Measurements from ENCODE around the gene TWIST2. TPM values are rescaled to one million over a fixed set of nuclear protein-coding genes. Genes with fewer than 3 reads are reported as not detected.

The TWIST2 gene
- polyA plus RNA-seq, 3 donors, result 0.43 to 0.49 (median 0.43) TPM

DNA sequence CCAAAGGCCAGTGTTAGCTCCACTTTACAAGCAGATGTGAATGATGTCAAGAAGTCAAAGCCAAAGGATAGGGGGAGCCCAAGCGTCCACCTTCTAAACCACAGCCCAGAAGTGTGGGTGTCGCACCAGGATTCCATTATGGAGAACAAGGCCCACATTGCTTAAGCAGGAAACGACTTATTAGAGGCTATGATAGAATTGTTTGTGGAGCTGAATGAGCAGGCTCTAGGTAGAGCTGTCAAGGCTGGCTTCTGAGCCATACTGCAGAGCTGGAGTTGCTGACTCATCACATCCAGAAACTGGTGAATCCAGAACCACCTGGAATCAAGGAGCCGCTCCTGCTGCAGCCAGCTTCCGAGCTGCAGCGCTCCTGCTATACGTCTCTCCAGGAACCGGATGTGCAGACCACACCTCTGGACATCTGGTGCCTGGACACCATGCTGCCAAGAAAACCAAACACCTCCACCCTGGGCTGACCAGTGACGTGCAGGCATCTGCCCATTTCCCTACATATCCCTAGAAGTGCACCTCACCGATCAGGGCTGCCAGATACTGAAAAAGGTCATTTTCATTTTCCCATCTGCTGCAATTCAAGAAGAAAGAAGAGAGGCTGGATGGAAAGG lies 6.2 kb upstream of the TWIST2 start:
- Histone ChIP-seq H3K79me2 (ENCODE audit: insufficient read depth, low read length) (no peaks in the 10 kb centered on the region), H4K20me1 (ENCODE audit: insufficient read depth, low read length) (no peaks in the 10 kb centered on the region), H3K4me2 (replicated peaks; ENCODE audit: extremely low read depth, low read length, poor library complexity, severe bottlenecking) (no peak overlapping the region), H3K9ac (ENCODE audit: insufficient read depth, low read length, poor library complexity, severe bottlenecking) (no peak overlapping the region), H3K4me3 (replicated peaks in 1 of 3; ENCODE audit: low read depth in 2 of 3, low read length in 3 of 3) (no peak overlapping the region), H3K4me1 (ENCODE audit: control insufficient read depth in 1 of 2, insufficient read depth in 2 of 2, low read length in 2 of 2) (peaks cover 0 to 3% of the 10 kb centered on the region in 2 donors), H3K27me3 (ENCODE audit: control insufficient read depth in 2 of 2, insufficient read depth in 2 of 2, low read length in 2 of 2) (peaks cover 29 to 34% of the 10 kb centered on the region in 2 donors), H3K36me3 (replicated peaks in 1 of 2; ENCODE audit: control insufficient read depth in 1 of 2, insufficient read depth in 2 of 2, low read length in 2 of 2) (no peaks in the 10 kb centered on the region), H3K27ac (ENCODE audit: low read depth in 1 of 2, low read length in 2 of 2) (no peak overlapping the region), H3K9me3 (replicated peaks in 1 of 2; ENCODE audit: control insufficient read depth in 1 of 2, insufficient read depth in 1 of 2, low read length in 2 of 2) (peaks cover 0 to 9% of the 10 kb centered on the region in 2 donors), H2AFZ (ENCODE audit: insufficient read depth, low read depth, low read length, poor library complexity, severe bottlenecking) (no peak overlapping the region)
- TF ChIP-seq, protein P1, sequence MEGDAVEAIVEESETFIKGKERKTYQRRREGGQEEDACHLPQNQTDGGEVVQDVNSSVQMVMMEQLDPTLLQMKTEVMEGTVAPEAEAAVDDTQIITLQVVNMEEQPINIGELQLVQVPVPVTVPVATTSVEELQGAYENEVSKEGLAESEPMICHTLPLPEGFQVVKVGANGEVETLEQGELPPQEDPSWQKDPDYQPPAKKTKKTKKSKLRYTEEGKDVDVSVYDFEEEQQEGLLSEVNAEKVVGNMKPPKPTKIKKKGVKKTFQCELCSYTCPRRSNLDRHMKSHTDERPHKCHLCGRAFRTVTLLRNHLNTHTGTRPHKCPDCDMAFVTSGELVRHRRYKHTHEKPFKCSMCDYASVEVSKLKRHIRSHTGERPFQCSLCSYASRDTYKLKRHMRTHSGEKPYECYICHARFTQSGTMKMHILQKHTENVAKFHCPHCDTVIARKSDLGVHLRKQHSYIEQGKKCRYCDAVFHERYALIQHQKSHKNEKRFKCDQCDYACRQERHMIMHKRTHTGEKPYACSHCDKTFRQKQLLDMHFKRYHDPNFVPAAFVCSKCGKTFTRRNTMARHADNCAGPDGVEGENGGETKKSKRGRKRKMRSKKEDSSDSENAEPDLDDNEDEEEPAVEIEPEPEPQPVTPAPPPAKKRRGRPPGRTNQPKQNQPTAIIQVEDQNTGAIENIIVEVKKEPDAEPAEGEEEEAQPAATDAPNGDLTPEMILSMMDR (IDR thresholded peaks at IDR 0.05), result no peak
- DNase-seq, result no peak
- intact Hi-C loops (cut with micrococcal nuclease), result no loop called here
- Mint-ChIP-seq H3K9me3 (peaks cover 0 to 14% (median 6%) of the 10 kb centered on the region in 7 donors), H3K27me3 (ENCODE audit: low read depth in 3 of 3) (peaks cover 43 to 74% (median 67%) of the 10 kb centered on the region in 3 donors), H3K4me3 (peak overlapping the region in 1 of 2 donors; percentile 13), H3K4me1 (no peaks in the 10 kb centered on the region), H3K36me3 (peaks cover 0 to 2% of the 10 kb centered on the region in 2 donors), H3K27ac (no peak overlapping the region)
- WGBS (ENCODE audit: insufficient coverage), result 67% methylated on average over 5 of the region's 10 CpGs

DNA sequence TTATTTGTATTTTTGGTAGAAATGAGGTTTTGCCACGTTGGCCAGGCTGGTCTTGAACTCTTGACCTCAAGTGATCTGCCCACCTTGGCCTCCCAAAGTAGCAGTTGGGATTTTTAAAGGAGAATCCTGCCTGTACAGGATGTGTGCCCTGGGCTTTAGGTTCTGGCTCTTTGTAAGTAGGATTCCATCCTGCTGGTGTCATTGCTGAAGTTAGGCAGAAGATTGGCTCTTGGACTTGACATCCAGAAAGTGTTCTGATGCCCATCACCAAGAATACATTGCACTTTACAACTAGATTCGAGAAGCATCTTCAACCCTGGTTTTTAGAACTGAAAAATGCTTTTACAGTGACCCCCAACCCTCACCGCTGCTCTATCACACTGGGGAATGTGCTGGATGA lies 4.4 kb upstream of the TWIST2 start:
- TF ChIP-seq, protein P1 (IDR thresholded peaks at IDR 0.05), result no peak

More for the DNA sequence above, 4.4 kb upstream of the TWIST2 start:
- Histone ChIP-seq H3K36me3 (replicated peaks in 1 of 2; ENCODE audit: control insufficient read depth in 1 of 2, insufficient read depth in 2 of 2, low read length in 2 of 2) (no peaks in the 10 kb centered on the region), H3K27me3 (ENCODE audit: control insufficient read depth in 2 of 2, insufficient read depth in 2 of 2, low read length in 2 of 2) (peaks cover 33 to 46% of the 10 kb centered on the region in 2 donors), H3K4me3 (replicated peaks in 1 of 3; ENCODE audit: low read depth in 2 of 3, low read length in 3 of 3) (no peak overlapping the region), H3K9me3 (replicated peaks in 1 of 2; ENCODE audit: control insufficient read depth in 1 of 2, insufficient read depth in 1 of 2, low read length in 2 of 2) (peaks cover 3 to 16% of the 10 kb centered on the region in 2 donors), H2AFZ (ENCODE audit: insufficient read depth, low read depth, low read length, poor library complexity, severe bottlenecking) (no peak overlapping the region), H3K4me2 (replicated peaks; ENCODE audit: extremely low read depth, low read length, poor library complexity, severe bottlenecking) (no peak overlapping the region), H4K20me1 (ENCODE audit: insufficient read depth, low read length) (no peaks in the 10 kb centered on the region), H3K79me2 (ENCODE audit: insufficient read depth, low read length) (no peaks in the 10 kb centered on the region), H3K4me1 (ENCODE audit: control insufficient read depth in 1 of 2, insufficient read depth in 2 of 2, low read length in 2 of 2) (peaks cover 9 to 19% of the 10 kb centered on the region in 2 donors), H3K9ac (ENCODE audit: insufficient read depth, low read length, poor library complexity, severe bottlenecking) (no peak overlapping the region), H3K27ac (ENCODE audit: low read depth in 1 of 2, low read length in 2 of 2) (no peak overlapping the region)
- Mint-ChIP-seq H3K4me3 (peak overlapping the region in 1 of 2 donors; percentile 60), H3K9me3 (peaks cover 0 to 14% (median 6%) of the 10 kb centered on the region in 7 donors), H3K4me1 (peaks cover 7% of the 10 kb centered on the region), H3K27ac (no peak overlapping the region), H3K36me3 (peaks cover 0 to 2% of the 10 kb centered on the region in 2 donors), H3K27me3 (ENCODE audit: low read depth in 3 of 3) (peaks cover 45 to 80% (median 64%) of the 10 kb centered on the region in 3 donors)
- WGBS (ENCODE audit: insufficient coverage), result no CpG with 5 or more reads among the region's 3 CpGs
- DNase-seq, result no peak
- intact Hi-C loops (cut with micrococcal nuclease), result no loop called here

Measured in CD14-positive monocyte (primary cell).